KMS-11 (cell line): ENCODE measurements around the gene NR2F1-AS1.

Experiments
- H2AFZ ChIP-seq: fragments of 200-600 bp; sonication (generic); 2 replicates; pipeline ENCODE4 v1.6.1; 2016; ENCODE audit warnings: antibody characterized with exemption, mixed run types, low read depth
- H3K27ac ChIP-seq: fragments of 200-600 bp; sonication (generic); 2 replicates; pipeline ENCODE4 v1.6.1; 2016; ENCODE audit warnings: mild to moderate bottlenecking, mixed run types
- H3K27me3 ChIP-seq: fragments of 200-600 bp; sonication (generic); 2 replicates; pipeline ENCODE4 v1.6.1; 2017; ENCODE audit warnings: mild to moderate bottlenecking, low read depth, mixed run types, moderate library complexity; ENCODE audit not compliant: insufficient read depth
- H3K36me3 ChIP-seq: fragments of 200-600 bp; sonication (generic); 2 replicates; pipeline ENCODE4 v1.6.1; 2017; ENCODE audit warnings: mild to moderate bottlenecking, mixed run types; ENCODE audit not compliant: insufficient read depth
- H3K4me1 ChIP-seq: fragments of 200-600 bp; sonication (generic); 2 replicates; pipeline ENCODE4 v1.6.1; 2016; ENCODE audit warnings: mild to moderate bottlenecking, low read depth, mixed run types; ENCODE audit not compliant: poor library complexity, severe bottlenecking
- H3K4me2 ChIP-seq: fragments of 200-600 bp; sonication (generic); 2 replicates; pipeline ENCODE4 v1.7.0; 2016; ENCODE audit warnings: mild to moderate bottlenecking, mixed run types
- H3K4me3 ChIP-seq: fragments of 200-600 bp; sonication (generic); IDR thresholded peaks from 2 replicates; pipeline ENCODE4 v1.6.1; 2017; ENCODE audit warnings: low read depth, low read length, mixed read lengths; ENCODE audit not compliant: insufficient read depth
- H3K79me2 ChIP-seq: fragments of 200-600 bp; sonication (generic); 2 replicates; pipeline ENCODE4 v1.6.1; 2016; ENCODE audit warnings: low read depth, mixed run types; ENCODE audit not compliant: insufficient read depth
- H3K9ac ChIP-seq: fragments of 200-600 bp; sonication (generic); 2 replicates; pipeline ENCODE4 v1.6.1; 2016; ENCODE audit warnings: mild to moderate bottlenecking, mixed run types
- H4K20me1 ChIP-seq: fragments of 200-600 bp; sonication (generic); 2 replicates; pipeline ENCODE4 v1.6.1; 2016; ENCODE audit warnings: mild to moderate bottlenecking, mixed run types; ENCODE audit not compliant: insufficient read depth
- TF ChIP-seq, protein P1 (sequence below): fragments of 200-600 bp; sonication (generic); conservative IDR thresholded peaks from 2 replicates; pipeline ENCODE4 v1.6.1; 2017; ENCODE audit warnings: low read depth, mild to moderate bottlenecking, antibody characterized with exemption, low read length, moderate library complexity, mixed read lengths

NR2F1-AS1 gene

DNA sequence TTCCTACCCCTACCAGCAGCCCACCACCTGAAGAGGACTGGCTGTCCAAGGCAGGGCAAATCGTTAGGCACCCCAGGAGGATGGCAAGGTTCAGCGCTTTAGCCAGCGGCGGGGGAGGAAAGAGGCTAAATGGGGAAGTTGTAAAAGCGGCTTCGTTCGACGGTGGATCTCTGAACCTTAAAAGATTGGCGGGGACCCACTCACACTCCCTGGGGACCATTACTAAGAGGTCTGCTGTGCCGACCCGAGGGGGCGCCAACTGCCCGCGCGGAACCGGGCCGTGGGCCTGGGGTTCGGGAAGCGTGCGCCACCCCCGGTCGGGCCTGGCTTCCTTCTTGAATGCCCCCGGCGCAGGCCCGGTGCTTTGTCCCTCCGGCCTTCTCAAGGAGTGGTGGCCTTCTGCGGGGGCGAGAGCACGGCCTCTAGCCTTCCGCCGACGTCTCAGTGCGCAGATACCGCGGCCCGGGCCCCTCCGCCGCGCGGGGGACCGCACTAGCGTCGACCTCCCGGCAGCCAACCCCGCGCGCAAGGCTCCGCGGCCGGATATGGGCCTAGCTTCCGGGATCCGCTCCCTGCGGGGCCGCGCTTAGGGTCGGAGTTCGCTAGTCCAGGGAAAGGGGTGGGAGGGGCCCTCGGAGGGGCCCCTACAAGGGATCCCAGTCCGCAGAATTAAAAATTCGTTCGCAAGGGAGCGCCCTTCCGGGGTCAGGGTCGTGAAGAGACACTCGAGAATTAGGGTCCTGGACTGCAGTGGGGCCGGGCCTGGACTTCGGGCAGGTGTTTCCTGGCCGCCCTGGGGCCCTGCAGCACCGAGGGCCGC, 10.5 kb downstream of the NR2F1-AS1 start:
- H2AFZ ChIP-seq, result no peak overlapping the region
- no peaks in the 10 kb centered on the region for H3K36me3 ChIP-seq
- H3K27ac ChIP-seq, result no peak overlapping the region
- no peak overlapping the region for H3K4me3 ChIP-seq
- TF ChIP-seq, protein P1, sequence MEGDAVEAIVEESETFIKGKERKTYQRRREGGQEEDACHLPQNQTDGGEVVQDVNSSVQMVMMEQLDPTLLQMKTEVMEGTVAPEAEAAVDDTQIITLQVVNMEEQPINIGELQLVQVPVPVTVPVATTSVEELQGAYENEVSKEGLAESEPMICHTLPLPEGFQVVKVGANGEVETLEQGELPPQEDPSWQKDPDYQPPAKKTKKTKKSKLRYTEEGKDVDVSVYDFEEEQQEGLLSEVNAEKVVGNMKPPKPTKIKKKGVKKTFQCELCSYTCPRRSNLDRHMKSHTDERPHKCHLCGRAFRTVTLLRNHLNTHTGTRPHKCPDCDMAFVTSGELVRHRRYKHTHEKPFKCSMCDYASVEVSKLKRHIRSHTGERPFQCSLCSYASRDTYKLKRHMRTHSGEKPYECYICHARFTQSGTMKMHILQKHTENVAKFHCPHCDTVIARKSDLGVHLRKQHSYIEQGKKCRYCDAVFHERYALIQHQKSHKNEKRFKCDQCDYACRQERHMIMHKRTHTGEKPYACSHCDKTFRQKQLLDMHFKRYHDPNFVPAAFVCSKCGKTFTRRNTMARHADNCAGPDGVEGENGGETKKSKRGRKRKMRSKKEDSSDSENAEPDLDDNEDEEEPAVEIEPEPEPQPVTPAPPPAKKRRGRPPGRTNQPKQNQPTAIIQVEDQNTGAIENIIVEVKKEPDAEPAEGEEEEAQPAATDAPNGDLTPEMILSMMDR, result no peak
- H3K4me2 ChIP-seq, result no peak overlapping the region
- no peaks in the 10 kb centered on the region for H3K4me1 ChIP-seq
- H4K20me1 ChIP-seq, result no peaks in the 10 kb centered on the region
- H3K27me3 ChIP-seq, result no peaks in the 10 kb centered on the region
- no peak overlapping the region for H3K9ac ChIP-seq
- H3K79me2 ChIP-seq, result no peaks in the 10 kb centered on the region

DNA sequence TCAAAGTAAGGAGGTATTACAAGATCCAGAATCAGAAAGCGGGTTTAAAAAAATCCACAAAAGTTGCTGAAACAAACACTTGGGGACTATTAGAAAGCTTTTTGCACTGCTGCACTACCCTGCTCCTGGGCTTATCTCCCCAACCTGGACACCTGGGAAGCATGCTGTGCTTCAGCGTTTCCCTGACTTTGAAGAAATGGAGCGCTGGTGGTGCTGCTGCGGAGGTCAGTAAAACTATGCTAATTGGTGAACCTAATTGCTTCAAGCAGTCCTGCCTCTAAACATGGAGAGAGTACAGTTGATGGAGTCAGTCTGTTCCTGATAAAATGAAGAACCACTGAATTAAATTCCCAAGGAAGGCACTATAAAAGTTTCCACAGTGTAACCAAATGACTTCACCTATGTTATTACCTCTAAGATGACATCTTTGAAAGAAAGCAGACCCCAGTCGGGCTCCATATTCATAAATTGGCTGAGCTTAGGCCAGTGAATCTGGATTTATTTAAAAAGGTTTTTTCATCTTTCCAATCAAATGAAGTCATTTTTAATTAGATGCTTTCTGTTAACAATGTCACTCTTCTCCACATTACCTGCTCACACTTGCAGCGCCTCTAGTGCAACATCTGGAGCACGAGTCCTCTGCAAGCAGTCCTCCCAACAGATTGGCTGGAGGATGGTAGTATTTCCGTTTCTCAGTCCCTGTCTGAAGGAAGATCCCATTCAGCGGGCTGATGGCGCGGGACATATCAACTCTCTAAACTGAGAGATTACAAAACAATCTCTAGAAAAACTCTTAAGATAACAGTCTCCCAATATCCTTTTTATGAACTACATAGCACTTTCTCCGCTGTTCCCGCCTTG, 11.5 kb downstream of the NR2F1-AS1 start:
- Histone ChIP-seq H3K27ac (no peak overlapping the region), H3K4me3 (no peak overlapping the region), H3K27me3 (no peaks in the 10 kb centered on the region)

DNA sequence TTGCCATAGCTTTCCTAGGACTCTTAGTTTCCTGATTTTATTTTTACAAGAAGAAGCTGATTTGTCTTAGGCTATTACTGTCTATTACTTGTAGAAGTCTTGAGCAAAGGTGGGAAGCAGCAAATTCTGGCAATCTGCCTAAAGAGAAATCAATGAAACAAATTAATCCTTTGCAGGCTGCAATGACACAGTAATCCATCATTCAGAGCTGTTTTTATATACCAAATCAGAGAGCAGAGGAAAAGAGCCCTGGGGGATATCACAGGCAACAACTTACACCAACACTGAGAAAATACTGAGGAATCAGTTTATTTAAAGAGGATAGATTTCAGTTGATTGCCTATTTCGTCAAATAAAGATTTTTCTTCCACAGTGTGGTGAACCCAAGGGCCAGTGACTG, 13.6 kb downstream of the NR2F1-AS1 start:
- Histone ChIP-seq H3K79me2 (no peaks in the 10 kb centered on the region), H3K4me3 (no peak overlapping the region), H3K36me3 (no peaks in the 10 kb centered on the region), H2AFZ (no peak overlapping the region), H3K4me1 (no peaks in the 10 kb centered on the region), H3K27me3 (no peaks in the 10 kb centered on the region), H3K4me2 (no peak overlapping the region), H4K20me1 (no peaks in the 10 kb centered on the region), H3K27ac (no peak overlapping the region), H3K9ac (no peak overlapping the region)
- TF ChIP-seq, protein P1, result no peak

More for the DNA sequence above, 11.5 kb downstream of the NR2F1-AS1 start:
- H2AFZ ChIP-seq, result no peak overlapping the region
- no peaks in the 10 kb centered on the region for H3K36me3 ChIP-seq
- H4K20me1 ChIP-seq, result no peaks in the 10 kb centered on the region
- H3K79me2 ChIP-seq, result no peaks in the 10 kb centered on the region
- no peaks in the 10 kb centered on the region for H3K4me1 ChIP-seq
- TF ChIP-seq, protein P1, result no peak
- H3K4me2 ChIP-seq, result no peak overlapping the region
- H3K9ac ChIP-seq, result no peak overlapping the region

DNA sequence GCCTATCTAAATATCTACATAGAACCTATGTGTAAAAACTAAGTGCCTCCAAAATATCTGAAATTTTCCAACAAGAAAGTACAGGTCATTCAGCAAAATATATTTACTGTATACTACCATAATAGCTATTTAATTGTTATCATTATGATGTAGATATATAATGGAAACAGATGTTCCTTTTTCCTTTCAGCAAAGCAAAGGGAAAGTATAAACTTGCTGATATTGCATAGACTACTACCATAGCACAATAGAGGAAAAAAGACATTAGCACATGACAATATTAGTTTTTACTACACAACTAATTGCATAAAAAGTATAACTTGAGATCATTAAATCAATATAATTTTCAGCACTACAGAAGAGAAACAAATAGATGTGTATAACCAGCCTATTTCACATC, 14.9 kb downstream of the NR2F1-AS1 start:
- H4K20me1 ChIP-seq, result no peaks in the 10 kb centered on the region
- H3K4me3 ChIP-seq, result no peak overlapping the region
- H3K79me2 ChIP-seq, result no peaks in the 10 kb centered on the region
- H3K4me2 ChIP-seq, result no peak overlapping the region
- H3K4me1 ChIP-seq, result no peaks in the 10 kb centered on the region
- TF ChIP-seq, protein P1, result no peak
- no peak overlapping the region for H3K9ac ChIP-seq
- H3K27ac ChIP-seq, result no peak overlapping the region
- H2AFZ ChIP-seq, result no peak overlapping the region
- H3K36me3 ChIP-seq, result no peaks in the 10 kb centered on the region
- H3K27me3 ChIP-seq, result no peaks in the 10 kb centered on the region
